ENCODE data around the gene OSCP1.
A peak's percentile ranks its signal among the peaks of the same experiment; 100 is the strongest.

OSCP1 gene

GRCh38 chr1:36400825-36401601, 49.2 kb downstream of the OSCP1 start:
- H3K36me3 Mint-ChIP-seq (ENCODE audit: low read depth) = peaks cover 6% of the 10 kb centered on the region
- no peak for TF ChIP-seq CTCF (IDR thresholded peaks at IDR 0.05)
- DNase-seq = peak; percentile 82
- peak overlapping the region; percentile 99 for H3K27ac Mint-ChIP-seq
- H3K9me3 Mint-ChIP-seq = no peaks in the 10 kb centered on the region
- peaks cover 53% of the 10 kb centered on the region for H3K4me1 Mint-ChIP-seq
- peak overlapping the region; percentile 91 for H3K4me3 Mint-ChIP-seq
- H3K27me3 Mint-ChIP-seq (ENCODE audit: low read depth, poor library complexity) = peaks cover 4% of the 10 kb centered on the region

DNA sequence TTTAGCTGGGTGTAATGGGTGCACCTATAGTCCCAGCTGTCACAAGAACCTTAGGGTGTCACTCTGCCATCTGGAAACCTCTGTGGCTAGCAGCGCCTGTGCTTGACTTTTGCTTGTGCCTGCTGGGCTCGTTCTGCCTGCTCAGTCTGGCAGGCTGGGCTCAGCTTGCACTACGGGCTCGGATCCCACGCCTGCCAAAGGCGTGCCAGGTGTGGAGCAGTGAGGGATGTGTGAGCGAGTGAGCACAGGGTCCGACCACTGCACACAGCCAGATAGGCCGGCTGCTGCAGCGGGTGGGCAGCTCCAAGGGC, 49.8 kb downstream of the OSCP1 start:
- no peak for DNase-seq
- Mint-ChIP-seq H3K36me3 (ENCODE audit: low read depth) (peaks cover 6% of the 10 kb centered on the region), H3K4me3 (peak overlapping the region; percentile 91), H3K4me1 (peaks cover 53% of the 10 kb centered on the region), H3K27ac (peak overlapping the region; percentile 99), H3K9me3 (no peaks in the 10 kb centered on the region), H3K27me3 (ENCODE audit: low read depth, poor library complexity) (peaks cover 4% of the 10 kb centered on the region)
- no peak for TF ChIP-seq CTCF (IDR thresholded peaks at IDR 0.05)

DNA sequence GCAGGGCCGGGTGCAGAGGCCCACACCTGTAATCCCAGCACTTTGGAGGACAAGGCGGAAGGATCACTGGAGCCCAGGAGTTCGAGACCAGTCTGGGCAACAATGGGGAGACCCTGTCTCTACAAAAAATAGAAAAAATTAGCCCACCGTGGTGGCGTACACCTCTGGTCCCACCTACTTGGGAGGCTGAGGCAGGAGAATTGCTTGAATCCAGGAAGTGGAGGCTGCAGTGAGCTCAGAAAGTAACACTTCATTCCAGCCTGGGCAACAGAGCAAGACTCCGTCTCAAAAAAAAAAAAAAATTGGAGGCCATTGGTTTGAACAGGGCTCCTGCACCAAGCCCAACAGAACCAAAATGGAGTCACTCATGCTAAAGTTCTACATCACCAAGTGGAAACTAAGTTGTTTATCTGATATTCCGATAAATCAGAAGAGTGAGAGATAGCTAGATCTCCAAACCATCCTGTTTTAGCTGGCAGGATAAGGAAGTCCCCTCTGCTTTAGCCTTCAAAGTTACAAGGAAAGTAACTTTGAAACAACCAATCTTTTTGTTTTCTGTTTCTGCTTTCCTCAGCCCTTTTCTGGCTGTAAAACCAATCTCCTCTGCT, 51.8 kb downstream of the OSCP1 start:
- no peak for DNase-seq
- Mint-ChIP-seq H3K27me3 (ENCODE audit: low read depth, poor library complexity) (peaks cover 4% of the 10 kb centered on the region), H3K36me3 (ENCODE audit: low read depth) (no peaks in the 10 kb centered on the region), H3K4me1 (peaks cover 52% of the 10 kb centered on the region), H3K4me3 (peak overlapping the region; percentile 93), H3K9me3 (no peaks in the 10 kb centered on the region), H3K27ac (peak overlapping the region; percentile 96)
- no peak for TF ChIP-seq CTCF (IDR thresholded peaks at IDR 0.05)

DNA sequence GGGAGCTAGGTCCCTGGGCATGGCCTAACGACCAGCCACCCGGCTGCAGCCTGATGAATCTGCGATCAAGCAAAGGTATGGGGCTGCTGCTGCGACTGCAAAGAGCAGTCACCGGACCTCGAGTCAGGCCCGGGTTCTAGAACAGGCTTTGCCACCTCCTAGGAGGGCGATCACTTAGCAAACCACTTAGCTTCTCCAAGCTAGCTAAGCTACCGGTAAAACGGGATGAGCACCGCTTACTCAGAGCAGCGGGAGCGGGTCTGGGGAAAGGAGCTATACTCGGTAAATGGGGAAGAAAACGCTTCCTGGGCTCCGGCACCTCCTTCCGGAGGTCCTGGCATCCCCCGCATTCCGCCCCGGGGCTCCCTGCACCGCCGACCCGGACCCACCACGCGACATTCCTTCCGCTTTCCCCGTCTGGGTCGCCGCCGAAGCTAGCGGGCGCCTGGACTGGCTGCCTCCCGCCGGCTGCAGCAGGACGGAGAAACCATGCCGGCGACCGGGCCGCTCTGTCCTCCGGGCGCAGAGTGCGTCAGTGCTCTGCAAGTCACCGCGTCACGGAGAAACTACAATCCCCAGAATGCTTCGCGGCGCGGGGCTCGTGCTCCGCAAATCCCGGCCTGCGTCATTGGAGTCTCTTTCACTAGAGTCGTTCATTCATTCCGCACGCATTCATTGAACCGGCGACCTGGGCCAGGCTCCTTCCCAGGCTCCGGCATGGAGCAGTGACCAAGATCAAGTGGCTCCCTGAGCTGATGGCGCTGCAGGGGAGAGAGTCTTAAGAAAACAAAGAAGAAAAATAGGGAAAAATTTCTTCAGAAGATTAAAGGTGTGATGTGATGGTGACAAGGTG, 52.6 kb downstream of the OSCP1 start, which contains the start of gene LSM10:
TSS of gene LSM10 (minus strand) at position 531 of the 853 bp plus-strand sequence. CDS start 3,779 bp downstream, outside the sequence.
- H3K27ac Mint-ChIP-seq = peak within 1 kb of the TSS; percentile 96
- no peak for TF ChIP-seq CTCF (IDR thresholded peaks at IDR 0.05)
- peaks cover 5% of the 10 kb centered on the region for H3K36me3 Mint-ChIP-seq (ENCODE audit: low read depth)
- peak; percentile 94 for DNase-seq
- H3K27me3 Mint-ChIP-seq (ENCODE audit: low read depth, poor library complexity) = peaks cover 4% of the 10 kb centered on the region
- no peaks in the 10 kb centered on the region for H3K9me3 Mint-ChIP-seq
- peaks cover 51% of the 10 kb centered on the region for H3K4me1 Mint-ChIP-seq
- peak within 1 kb of the TSS; percentile 93 for H3K4me3 Mint-ChIP-seq

DNA sequence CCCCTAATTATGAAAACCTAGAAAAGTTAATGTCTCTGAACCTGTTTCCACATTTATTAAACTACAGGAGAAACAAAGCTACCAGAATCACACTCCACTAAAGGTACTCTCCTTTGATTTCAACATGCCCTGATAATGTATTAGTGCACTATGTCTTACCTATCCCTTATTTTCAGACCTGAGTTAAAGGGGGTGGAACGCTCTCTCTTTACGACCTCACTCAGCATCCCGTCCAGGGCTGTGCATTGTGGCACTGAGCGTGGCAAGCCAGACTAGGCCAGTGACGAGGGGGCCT, 53.2 kb downstream of the OSCP1 start:
- Mint-ChIP-seq H3K27me3 (ENCODE audit: low read depth, poor library complexity) (peaks cover 4% of the 10 kb centered on the region), H3K36me3 (ENCODE audit: low read depth) (peaks cover 8% of the 10 kb centered on the region), H3K9me3 (no peaks in the 10 kb centered on the region), H3K27ac (peak overlapping the region; percentile 93), H3K4me1 (peaks cover 45% of the 10 kb centered on the region), H3K4me3 (peak overlapping the region; percentile 93)
- no peak for TF ChIP-seq CTCF (IDR thresholded peaks at IDR 0.05)
- DNase-seq = no peak
